B cell (primary cell): Measurements from ENCODE around the gene HDGF. TPM values are rescaled to one million over a fixed set of nuclear protein-coding genes. Genes with fewer than 3 reads are reported as not detected.
A peak's percentile ranks its signal among the peaks of the same experiment; 100 is the strongest.

Experiments
- ATAC-seq: fragments of 200-7000 bp; cut with Tn5 transposase; one replicate; pipeline ENCODE4 v1.10.0; 2021; ENCODE audit warnings: low read depth, mild to moderate bottlenecking, moderate number of reproducible peaks, moderate library complexity
- CTCF ChIA-PET: fragments of 350-600 bp; sonication (Branson Sonifier 250); formaldehyde crosslinking; loops from one replicate; lab custom pipeline; 2021; ENCODE audit warnings: antibody characterized with exemption, inconsistent platforms; lab: Charles Lee
- POLR2A ChIA-PET: fragments of 350-600 bp; sonication (Branson Sonifier 250); formaldehyde crosslinking; loops from one replicate; lab custom pipeline; 2021; ENCODE audit warnings: antibody characterized with exemption; lab: Charles Lee
- DNase-seq: peaks from one replicate; pipeline ENCODE4 v3.0.0; 2013
- H2AFZ ChIP-seq: 2 replicates; pipeline ENCODE4 v1.6.1; 2012; ENCODE audit warnings: mild to moderate bottlenecking, low read depth, low read length; ENCODE audit not compliant: insufficient read depth, poor library complexity, severe bottlenecking
- H3K27ac ChIP-seq, 2 donors: 1 replicate in 1 of 2; 2 replicates in 1 of 2; pipeline ENCODE4 v1.5.1; 2012 to 2013; ENCODE audit warnings: low read length in 2 of 2, mild to moderate bottlenecking in 2 of 2, moderate library complexity in 1 of 2
- H3K27me3 ChIP-seq, 4 experiments: fragments of 200-600 bp in 1 of 4; sonication (generic) in 1 of 4; replicated peaks in 1 of 4; 1 replicate in 2 of 4; 2 replicates in 2 of 4; pipeline versions ENCODE4 v1.6.1 to v1.7.0; 2013 to 2016; ENCODE audit warnings: low read length in 3 of 4, mild to moderate bottlenecking in 2 of 4, mixed read lengths in 1 of 4, moderate library complexity in 1 of 4; ENCODE audit not compliant: insufficient read depth in 4 of 4, control insufficient read depth in 3 of 4; ENCODE audit errors: control extremely low read depth in 1 of 4
- H3K36me3 ChIP-seq, 2 experiments: replicated peaks in 1 of 2; 1 replicate in 1 of 2; 2 replicates in 1 of 2; pipeline versions ENCODE4 v1.6.1 to v1.7.1; 2013; ENCODE audit warnings: low read length in 1 of 2; ENCODE audit not compliant: insufficient read depth in 2 of 2, control insufficient read depth in 1 of 2; ENCODE audit errors: control extremely low read depth in 1 of 2, extremely low read depth in 1 of 2
- H3K4me1 ChIP-seq, 2 donors: fragments of 200-600 bp in 1 of 2; sonication (generic) in 1 of 2; 1 replicate in 1 of 2; 2 replicates in 1 of 2; pipeline versions ENCODE4 v1.5.1 to v1.6.1; 2013 to 2017; ENCODE audit warnings: low read length in 2 of 2; ENCODE audit not compliant: control insufficient read depth in 2 of 2, insufficient read depth in 2 of 2
- H3K4me2 ChIP-seq: replicated peaks from 2 replicates; pipeline ENCODE3; 2012; ENCODE audit warnings: mild to moderate bottlenecking, low read depth, low read length; ENCODE audit not compliant: poor library complexity, severe bottlenecking
- H3K4me3 ChIP-seq, 5 experiments: fragments of 200-600 bp in 1 of 5; sonication (generic) in 1 of 5; 1 replicate in 3 of 5; 2 replicates in 2 of 5; pipeline versions ENCODE4 v1.5.1 to v1.7.0; 2011 to 2016; ENCODE audit warnings: low read length in 4 of 5, mild to moderate bottlenecking in 4 of 5, low read depth in 2 of 5, control low read depth in 1 of 5, moderate library complexity in 1 of 5; ENCODE audit not compliant: insufficient read depth in 1 of 5; ENCODE audit errors: control extremely low read depth in 1 of 5, extremely low read depth in 1 of 5
- H3K79me2 ChIP-seq: fragments of 200-600 bp; sonication (generic); one replicate; pipeline ENCODE4 v1.6.0; 2016; ENCODE audit warnings: low read length; ENCODE audit not compliant: control insufficient read depth, insufficient read depth
- H3K9ac ChIP-seq: fragments of 200-600 bp; sonication (generic); 2 replicates; pipeline ENCODE4 v1.6.1; 2017; ENCODE audit warnings: mild to moderate bottlenecking, low read length, moderate library complexity
- H3K9me3 ChIP-seq, 3 donors: one replicate each; pipeline versions ENCODE4 v1.6.1 to v1.7.1; 2013; ENCODE audit warnings: low read length in 2 of 3; ENCODE audit not compliant: control insufficient read depth in 2 of 3, insufficient read depth in 1 of 3; ENCODE audit errors: control extremely low read depth in 1 of 3
- H4K20me1 ChIP-seq: 2 replicates; pipeline ENCODE4 v1.6.0; 2012; ENCODE audit warnings: mild to moderate bottlenecking, low read length; ENCODE audit not compliant: insufficient read depth, control insufficient read depth, poor library complexity, severe bottlenecking
- H3K27ac Mint-ChIP-seq: one replicate; pipeline ENCODE4 v1.8.0; 2021; ENCODE audit warnings: mixed read lengths
- H3K27me3 Mint-ChIP-seq: one replicate; pipeline ENCODE4 v1.8.0; 2021; ENCODE audit warnings: mixed read lengths
- H3K4me1 Mint-ChIP-seq: one replicate; pipeline ENCODE4 v1.8.0; 2021; ENCODE audit warnings: mixed read lengths
- H3K4me3 Mint-ChIP-seq: one replicate; pipeline ENCODE4 v1.8.0; 2021; ENCODE audit warnings: mixed read lengths
- H3K9me3 Mint-ChIP-seq: one replicate; pipeline ENCODE4 v1.8.0; 2022; ENCODE audit warnings: mixed read lengths; ENCODE audit not compliant: insufficient read depth
- EZH2 ChIP-seq: IDR thresholded peaks from 2 replicates; pipeline ENCODE4 v1.6.1; 2012; ENCODE audit warnings: borderline replicate concordance, low read depth, mild to moderate bottlenecking, moderate library complexity, low read length; ENCODE audit not compliant: insufficient read depth, poor library complexity, severe bottlenecking
- WGBS: methylation state at CpG from one replicate; pipeline ENCODE4 v1.1.5; 2013; ENCODE audit warnings: missing lambda C conversion rate; ENCODE audit not compliant: insufficient coverage; 5-methylcytosine and 5-hydroxymethylcytosine counted together
- intact Hi-C: fragments of 100-400 bp; cut with micrococcal nuclease; formaldehyde crosslinking; loops from one replicate; pipeline ENCODE4 v1.10.0; 2022
- polyA plus RNA-seq: library from polyadenylated mRNA; depleted of rRNA; stranded (reverse); fragments of >200 nt; gene quantifications from 2 replicates; pipeline ENCODE4 v1.2.3, GENCODE V29; 2012
- total RNA-seq, 2 donors: library from RNA; stranded (reverse); fragments of 120-200 nt in 1 of 2; gene quantifications; 1 replicate in 1 of 2; 2 replicates in 1 of 2; pipeline versions ENCODE4 v1.2.3 to v1.2.4, GENCODE V29; 2013 to 2022
- TF ChIP-seq, protein P1 (sequence below): fragments of 200-600 bp; IDR thresholded peaks from one replicate; pipeline ENCODE4 v1.8.0; 2022; ENCODE audit warnings: antibody characterized with exemption, mild to moderate bottlenecking

HDGF gene
- total and polyA plus RNA-seq, 2 donors (not counting 1 experiment from before 2014, with no cell fraction given): 40.3 to 89.9 TPM

DNA sequence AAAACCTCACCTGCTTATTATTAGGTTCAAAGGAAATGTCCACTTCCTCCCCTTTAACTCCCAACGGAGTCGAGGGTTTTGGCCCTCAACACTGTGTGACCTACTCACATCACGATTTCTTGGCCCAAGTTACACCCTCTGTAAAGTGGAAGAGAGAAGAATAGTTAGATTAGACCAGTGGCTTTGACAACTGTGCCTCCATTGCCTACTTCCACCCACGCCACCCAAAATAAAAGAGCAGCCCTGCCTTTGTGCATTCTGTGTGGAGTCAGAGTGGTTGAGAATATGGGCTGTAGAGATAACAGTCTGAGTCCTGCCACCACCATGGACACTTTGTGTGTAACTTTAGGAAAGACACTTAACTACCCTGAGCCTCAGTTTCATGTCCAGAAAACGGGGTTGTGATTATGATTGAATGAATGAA is 4.1 kb upstream of the HDGF start:
- no peak for DNase-seq
- no peak overlapping the region for H3K27ac ChIP-seq
- H3K9me3 Mint-ChIP-seq: no peaks in the 10 kb centered on the region
- H3K4me1 Mint-ChIP-seq: peaks cover 29% of the 10 kb centered on the region
- ATAC-seq: no peak
- no peaks in the 10 kb centered on the region for H3K27me3 Mint-ChIP-seq
- H3K4me3 ChIP-seq: no peak overlapping the region
- H3K4me3 Mint-ChIP-seq: no peak overlapping the region
- no peak overlapping the region for H3K27ac Mint-ChIP-seq
- WGBS: no CpG with 5 or more reads among the region's 5 CpGs
- peaks cover 20% of the 10 kb centered on the region for H3K79me2 ChIP-seq
- intact Hi-C loops: no loop called here
- ChIA-PET POLR2A (no interaction called here), CTCF (interaction anchor here (0.6 to 2.7 kb wide), 4 partner anchors 9 to 58 kb away, joined by 3 to 11 read pairs (median 3); no protein-coding TSS in a partner anchor)
- peaks cover 12 to 27% of the 10 kb centered on the region in 2 donors for H3K4me1 ChIP-seq
- H3K9me3 ChIP-seq: no peaks in the 10 kb centered on the region
- no peak overlapping the region for H3K4me2 ChIP-seq
- no peak overlapping the region for H2AFZ ChIP-seq
- H4K20me1 ChIP-seq: no peaks in the 10 kb centered on the region
- no peaks in the 10 kb centered on the region for H3K27me3 ChIP-seq
- TF ChIP-seq, protein P1, sequence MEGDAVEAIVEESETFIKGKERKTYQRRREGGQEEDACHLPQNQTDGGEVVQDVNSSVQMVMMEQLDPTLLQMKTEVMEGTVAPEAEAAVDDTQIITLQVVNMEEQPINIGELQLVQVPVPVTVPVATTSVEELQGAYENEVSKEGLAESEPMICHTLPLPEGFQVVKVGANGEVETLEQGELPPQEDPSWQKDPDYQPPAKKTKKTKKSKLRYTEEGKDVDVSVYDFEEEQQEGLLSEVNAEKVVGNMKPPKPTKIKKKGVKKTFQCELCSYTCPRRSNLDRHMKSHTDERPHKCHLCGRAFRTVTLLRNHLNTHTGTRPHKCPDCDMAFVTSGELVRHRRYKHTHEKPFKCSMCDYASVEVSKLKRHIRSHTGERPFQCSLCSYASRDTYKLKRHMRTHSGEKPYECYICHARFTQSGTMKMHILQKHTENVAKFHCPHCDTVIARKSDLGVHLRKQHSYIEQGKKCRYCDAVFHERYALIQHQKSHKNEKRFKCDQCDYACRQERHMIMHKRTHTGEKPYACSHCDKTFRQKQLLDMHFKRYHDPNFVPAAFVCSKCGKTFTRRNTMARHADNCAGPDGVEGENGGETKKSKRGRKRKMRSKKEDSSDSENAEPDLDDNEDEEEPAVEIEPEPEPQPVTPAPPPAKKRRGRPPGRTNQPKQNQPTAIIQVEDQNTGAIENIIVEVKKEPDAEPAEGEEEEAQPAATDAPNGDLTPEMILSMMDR: no peak
- no peak for TF ChIP-seq EZH2
- H3K9ac ChIP-seq: no peak overlapping the region
- H3K36me3 ChIP-seq: no peaks in the 10 kb centered on the region

DNA sequence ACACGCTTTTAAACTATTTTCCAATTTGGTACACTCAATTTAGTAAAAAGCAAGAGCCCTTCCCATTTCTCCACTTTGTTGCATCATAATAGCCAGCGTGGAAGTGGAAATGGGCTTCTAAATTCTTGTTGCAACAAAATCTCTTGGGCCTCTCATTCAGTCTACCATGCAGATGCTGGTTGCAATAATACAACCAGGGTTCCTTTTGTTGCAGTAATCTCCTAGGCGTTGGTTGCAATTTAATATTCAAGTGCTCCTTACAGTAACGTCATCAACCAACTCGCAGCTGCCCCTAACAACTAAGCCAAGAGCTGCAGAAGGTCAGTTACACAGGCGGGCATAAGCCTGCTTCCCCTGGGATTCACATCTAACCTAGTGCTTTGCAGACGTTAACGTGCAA is 2.7 kb upstream of the HDGF start:
- H3K9me3 ChIP-seq: no peaks in the 10 kb centered on the region
- TF ChIP-seq, protein P1: no peak
- no peak for TF ChIP-seq EZH2
- peaks cover 25 to 40% of the 10 kb centered on the region in 2 donors for H3K4me1 ChIP-seq
- no peaks in the 10 kb centered on the region for H3K27me3 ChIP-seq
- ChIA-PET POLR2A (no interaction called here), CTCF (interaction anchor here (2.7 kb wide), 1 partner anchor 28 kb away, joined by 11 read pairs; no protein-coding TSS in a partner anchor)
- Mint-ChIP-seq H3K27ac (no peak overlapping the region), H3K4me3 (peak overlapping the region; percentile 13), H3K9me3 (no peaks in the 10 kb centered on the region), H3K4me1 (peaks cover 43% of the 10 kb centered on the region), H3K27me3 (no peaks in the 10 kb centered on the region)
- no peak overlapping the region for H3K4me3 ChIP-seq
- H3K27ac ChIP-seq: no peak overlapping the region
- peaks cover 33% of the 10 kb centered on the region for H3K79me2 ChIP-seq
- no peak for DNase-seq
- H3K4me2 ChIP-seq: no peak overlapping the region
- intact Hi-C loops: loop anchor here (5.0 kb wide), 1 partner anchor 417 kb away; the partner anchor contains the start of genes CCT3 and TSACC
- H4K20me1 ChIP-seq: peaks cover 11% of the 10 kb centered on the region
- H3K36me3 ChIP-seq: no peaks in the 10 kb centered on the region
- H2AFZ ChIP-seq: no peak overlapping the region
- WGBS: 94% methylated on average over 6 of the region's 8 CpGs
- no peak overlapping the region for H3K9ac ChIP-seq
- no peak for ATAC-seq
